OCI-LY7 (cell line): Measurements from ENCODE around the gene NR1H4.

Experiments used
- CTCF ChIP-seq: fragments of 200-600 bp; sonication (generic); conservative IDR thresholded peaks from 2 replicates; pipeline ENCODE4 v1.5.1; 2014; ENCODE audit warnings: mild to moderate bottlenecking, antibody characterized with exemption, low read length, moderate library complexity, mixed read lengths
- EZH2phosphoT487 ChIP-seq: fragments of 200-600 bp; sonication (generic); IDR thresholded peaks from 2 replicates; pipeline ENCODE4 v1.6.1; 2018; ENCODE audit warnings: low read depth, borderline replicate concordance, mild to moderate bottlenecking, mixed run types, antibody characterized with exemption, low read length, moderate library complexity, mixed read lengths

GRCh38 chr12:100450735-100451134, 22.9 kb upstream of the NR1H4 start:
- TF ChIP-seq CTCF, result no peak
- no peak for TF ChIP-seq EZH2phosphoT487
